ENCODE measurements around the gene CDHR2.

DNA sequence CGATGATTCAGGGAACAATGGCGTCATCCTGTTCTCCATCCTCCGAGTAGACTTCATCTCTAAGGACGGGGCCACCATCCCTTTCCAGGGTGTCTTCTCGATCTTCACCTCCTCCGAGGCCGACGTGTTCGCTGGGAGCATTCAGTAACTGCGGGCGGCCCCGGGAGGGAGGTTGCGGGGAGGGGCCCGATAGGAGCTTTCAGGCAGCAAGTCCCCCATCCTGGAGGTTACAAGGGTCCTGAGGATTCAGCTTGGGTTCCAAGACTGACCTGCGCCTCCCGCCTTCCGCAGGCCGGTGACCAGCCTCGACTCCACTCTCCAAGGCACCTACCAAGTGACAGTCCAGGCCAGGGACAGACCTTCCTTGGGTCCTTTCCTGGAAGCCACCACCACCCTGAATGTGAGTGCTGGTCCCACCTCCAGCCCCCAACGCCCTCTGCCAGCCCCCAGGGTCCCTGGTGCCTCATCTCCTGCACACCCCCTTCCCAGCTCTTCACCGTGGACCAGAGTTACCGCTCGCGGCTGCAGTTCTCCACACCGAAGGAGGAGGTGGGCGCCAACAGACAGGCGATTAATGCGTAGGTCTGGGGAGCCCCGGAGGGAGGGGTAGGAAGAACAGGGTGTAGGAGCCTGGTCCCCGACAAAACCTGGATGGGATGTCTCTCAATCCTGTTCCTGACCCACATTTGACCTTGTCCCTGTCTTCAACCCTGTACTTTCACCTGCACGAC lies 40.1 kb downstream of the CDHR2 start:
- no peak for TF ChIP-seq EZH2 (IDR thresholded peaks at IDR 0.05)
- no peak for TF ChIP-seq POLR2AphosphoS5 (IDR thresholded peaks at IDR 0.05; ENCODE audit: borderline replicate concordance, low read depth, low read length)
- no peak for TF ChIP-seq FOXP2 (optimal IDR thresholded peaks at IDR 0.05; ENCODE audit: control extremely low read depth, extremely low read length, insufficient read depth)
